ENCODE measurements around the gene BRICD5.
A peak's percentile ranks its signal among the peaks of the same experiment; 100 is the strongest.

BRICD5 gene

GRCh38 chr16:2236337-2237101 lies 25.9 kb upstream of the BRICD5 start, which contains the start of gene DNASE1L2:
DNASE1L2 (plus strand) TSS chr16:2236444; CDS start chr16:2236817, 373 bp downstream.
- no peak within 1 kb of the TSS for H3K4me3 ChIP-seq (ENCODE audit: low read depth, low read length)
- no peak within 1 kb of the TSS for H2BK5ac ChIP-seq (ENCODE audit: low read depth, low read length, poor library complexity)
- no peaks in the 10 kb centered on the region for H3K79me1 ChIP-seq (ENCODE audit: low read length)
- peaks cover 52% of the 10 kb centered on the region in 2 experiments for H3K36me3 ChIP-seq (ENCODE audit: control insufficient read depth in 1 of 2, insufficient read depth in 2 of 2, low read length in 2 of 2)
- peaks cover 13 to 16% of the 10 kb centered on the region in 2 experiments for H3K4me1 ChIP-seq (ENCODE audit: control insufficient read depth in 1 of 2, insufficient read depth in 2 of 2, low read length in 2 of 2)
- no peak within 1 kb of the TSS for H4K8ac ChIP-seq (ENCODE audit: low read depth, low read length)
- no peak within 1 kb of the TSS for H3K18ac ChIP-seq (ENCODE audit: low read length)
- no peak within 1 kb of the TSS for H2BK120ac ChIP-seq (ENCODE audit: insufficient read depth, low read length, poor library complexity)
- H2AFZ ChIP-seq (ENCODE audit: insufficient read depth, low read length, poor library complexity) = no peak within 1 kb of the TSS
- DNase-seq = peak in 1 of 2 donors; percentile 39
- no peak within 1 kb of the TSS for H4K91ac ChIP-seq (ENCODE audit: low read depth, low read length)
- no peak within 1 kb of the TSS for H2AK5ac ChIP-seq (ENCODE audit: low read length)
- H3K23ac ChIP-seq (ENCODE audit: low read length) = no peak within 1 kb of the TSS
- peaks cover 21% of the 10 kb centered on the region for H3K27me3 ChIP-seq (ENCODE audit: insufficient read depth, low read length)
- H3K14ac ChIP-seq (ENCODE audit: low read length) = no peak within 1 kb of the TSS
- peak within 1 kb of the TSS; percentile 66 for H3K4me2 ChIP-seq (ENCODE audit: low read length)
- no peak within 1 kb of the TSS for H2BK12ac ChIP-seq (ENCODE audit: low read length)
- peaks cover 5% of the 10 kb centered on the region for H3K9me3 ChIP-seq (ENCODE audit: insufficient read depth, low read depth, low read length)
- no peak within 1 kb of the TSS for H4K12ac ChIP-seq (ENCODE audit: low read depth, low read length)
- H3K79me2 ChIP-seq (ENCODE audit: control insufficient read depth, insufficient read depth, low read length, poor library complexity) = no peaks in the 10 kb centered on the region
- no CpG with 5 or more reads among the region's 64 CpGs for WGBS (ENCODE audit: extremely low coverage, insufficient coverage, insufficient read length)
- no peak within 1 kb of the TSS for H3K27ac ChIP-seq (ENCODE audit: low read depth, low read length)
- H3K4ac ChIP-seq (ENCODE audit: low read depth, low read length) = no peak within 1 kb of the TSS
- no peak within 1 kb of the TSS for H3K9ac ChIP-seq (ENCODE audit: low read length)

GRCh38 chr16:2235695-2236336 lies 25.2 kb upstream of the BRICD5 start:
- H3K9me3 ChIP-seq (ENCODE audit: insufficient read depth, low read depth, low read length) = peaks cover 5% of the 10 kb centered on the region
- WGBS (ENCODE audit: extremely low coverage, insufficient coverage, insufficient read length) = no CpG with 5 or more reads among the region's 19 CpGs
- no peak overlapping the region for H3K14ac ChIP-seq (ENCODE audit: low read length)
- no peak overlapping the region for H4K91ac ChIP-seq (ENCODE audit: low read depth, low read length)
- H4K8ac ChIP-seq (ENCODE audit: low read depth, low read length) = no peak overlapping the region
- DNase-seq = no peak
- no peaks in the 10 kb centered on the region for H3K79me2 ChIP-seq (ENCODE audit: control insufficient read depth, insufficient read depth, low read length, poor library complexity)
- no peak overlapping the region for H3K18ac ChIP-seq (ENCODE audit: low read length)
- no peak overlapping the region for H2BK120ac ChIP-seq (ENCODE audit: insufficient read depth, low read length, poor library complexity)
- H2BK5ac ChIP-seq (ENCODE audit: low read depth, low read length, poor library complexity) = no peak overlapping the region
- no peak overlapping the region for H4K12ac ChIP-seq (ENCODE audit: low read depth, low read length)
- no peak overlapping the region for H3K4me3 ChIP-seq (ENCODE audit: low read depth, low read length)
- peaks cover 21% of the 10 kb centered on the region for H3K27me3 ChIP-seq (ENCODE audit: insufficient read depth, low read length)
- H3K23ac ChIP-seq (ENCODE audit: low read length) = no peak overlapping the region
- H3K4me2 ChIP-seq (ENCODE audit: low read length) = no peak overlapping the region
- no peaks in the 10 kb centered on the region for H3K79me1 ChIP-seq (ENCODE audit: low read length)
- H3K27ac ChIP-seq (ENCODE audit: low read depth, low read length) = no peak overlapping the region
- H2AK5ac ChIP-seq (ENCODE audit: low read length) = no peak overlapping the region
- peaks cover 13 to 17% of the 10 kb centered on the region in 2 experiments for H3K4me1 ChIP-seq (ENCODE audit: control insufficient read depth in 1 of 2, insufficient read depth in 2 of 2, low read length in 2 of 2)
- H3K36me3 ChIP-seq (ENCODE audit: control insufficient read depth in 1 of 2, insufficient read depth in 2 of 2, low read length in 2 of 2) = peaks cover 53 to 56% of the 10 kb centered on the region in 2 experiments
- no peak overlapping the region for H3K4ac ChIP-seq (ENCODE audit: low read depth, low read length)
- H2AFZ ChIP-seq (ENCODE audit: insufficient read depth, low read length, poor library complexity) = no peak overlapping the region
- H3K9ac ChIP-seq (ENCODE audit: low read length) = no peak overlapping the region
- H2BK12ac ChIP-seq (ENCODE audit: low read length) = no peak overlapping the region

- Histone ChIP-seq H2AK5ac (ENCODE audit: low read length) (no peak overlapping the region), H2BK5ac (ENCODE audit: low read depth, low read length, poor library complexity) (no peak overlapping the region), H4K8ac (ENCODE audit: low read depth, low read length) (no peak overlapping the region), H4K12ac (ENCODE audit: low read depth, low read length) (no peak overlapping the region), H2AFZ (ENCODE audit: insufficient read depth, low read length, poor library complexity) (no peak overlapping the region), H3K23ac (ENCODE audit: low read length) (no peak overlapping the region), H3K9me3 (ENCODE audit: insufficient read depth, low read depth, low read length) (peaks cover 5% of the 10 kb centered on the region), H3K4me3 (ENCODE audit: low read depth, low read length) (no peak overlapping the region), H3K36me3 (ENCODE audit: control insufficient read depth in 1 of 2, insufficient read depth in 2 of 2, low read length in 2 of 2) (peaks cover 56 to 62% of the 10 kb centered on the region in 2 experiments), H2BK12ac (ENCODE audit: low read length) (no peak overlapping the region), H4K91ac (ENCODE audit: low read depth, low read length) (no peak overlapping the region), H3K14ac (ENCODE audit: low read length) (no peak overlapping the region), H3K4me2 (ENCODE audit: low read length) (no peak overlapping the region), H3K27me3 (ENCODE audit: insufficient read depth, low read length) (peaks cover 21% of the 10 kb centered on the region), H3K79me1 (ENCODE audit: low read length) (no peaks in the 10 kb centered on the region), H3K18ac (ENCODE audit: low read length) (no peak overlapping the region), H3K79me2 (ENCODE audit: control insufficient read depth, insufficient read depth, low read length, poor library complexity) (no peaks in the 10 kb centered on the region), H3K4me1 (ENCODE audit: control insufficient read depth in 1 of 2, insufficient read depth in 2 of 2, low read length in 2 of 2) (peaks cover 13 to 17% of the 10 kb centered on the region in 2 experiments), H3K27ac (ENCODE audit: low read depth, low read length) (no peak overlapping the region), H3K4ac (ENCODE audit: low read depth, low read length) (no peak overlapping the region), H3K9ac (ENCODE audit: low read length) (no peak overlapping the region), H2BK120ac (ENCODE audit: insufficient read depth, low read length, poor library complexity) (no peak overlapping the region)
- WGBS (ENCODE audit: extremely low coverage, insufficient coverage, insufficient read length) = no CpG with 5 or more reads among the region's 28 CpGs
- no peak for DNase-seq
Measured at GRCh38 chr16:2235234-2235651, 24.6 kb upstream of the BRICD5 start.

- H2BK120ac ChIP-seq (ENCODE audit: insufficient read depth, low read length, poor library complexity) = no peak overlapping the region
- no peak overlapping the region for H3K9ac ChIP-seq (ENCODE audit: low read length)
- no peak overlapping the region for H3K4ac ChIP-seq (ENCODE audit: low read depth, low read length)
- H3K4me2 ChIP-seq (ENCODE audit: low read length) = no peak overlapping the region
- DNase-seq = no peak
- no peak overlapping the region for H2AFZ ChIP-seq (ENCODE audit: insufficient read depth, low read length, poor library complexity)
- no peak overlapping the region for H4K8ac ChIP-seq (ENCODE audit: low read depth, low read length)
- WGBS (ENCODE audit: extremely low coverage, insufficient coverage, insufficient read length) = no CpG with 5 or more reads among the region's 18 CpGs
- peaks cover 58 to 64% of the 10 kb centered on the region in 2 experiments for H3K36me3 ChIP-seq (ENCODE audit: control insufficient read depth in 1 of 2, insufficient read depth in 2 of 2, low read length in 2 of 2)
- H3K9me3 ChIP-seq (ENCODE audit: insufficient read depth, low read depth, low read length) = peaks cover 5% of the 10 kb centered on the region
- no peak overlapping the region for H4K91ac ChIP-seq (ENCODE audit: low read depth, low read length)
- H2AK5ac ChIP-seq (ENCODE audit: low read length) = no peak overlapping the region
- no peak overlapping the region for H3K18ac ChIP-seq (ENCODE audit: low read length)
- no peak overlapping the region for H3K4me3 ChIP-seq (ENCODE audit: low read depth, low read length)
- H3K23ac ChIP-seq (ENCODE audit: low read length) = no peak overlapping the region
- no peaks in the 10 kb centered on the region for H3K79me2 ChIP-seq (ENCODE audit: control insufficient read depth, insufficient read depth, low read length, poor library complexity)
- no peak overlapping the region for H3K14ac ChIP-seq (ENCODE audit: low read length)
- peaks cover 21% of the 10 kb centered on the region for H3K27me3 ChIP-seq (ENCODE audit: insufficient read depth, low read length)
- no peaks in the 10 kb centered on the region for H3K79me1 ChIP-seq (ENCODE audit: low read length)
- H3K4me1 ChIP-seq (ENCODE audit: control insufficient read depth in 1 of 2, insufficient read depth in 2 of 2, low read length in 2 of 2) = peaks cover 13 to 17% of the 10 kb centered on the region in 2 experiments
- no peak overlapping the region for H3K27ac ChIP-seq (ENCODE audit: low read depth, low read length)
- H4K12ac ChIP-seq (ENCODE audit: low read depth, low read length) = no peak overlapping the region
- H2BK12ac ChIP-seq (ENCODE audit: low read length) = no peak overlapping the region
- H2BK5ac ChIP-seq (ENCODE audit: low read depth, low read length, poor library complexity) = no peak overlapping the region
Measured at GRCh38 chr16:2234813-2235170, 24.1 kb upstream of the BRICD5 start.
